Adipocyte (in vitro differentiated cells): Measurements from ENCODE around the gene FAM221A.
"Not testable (repeated sequence)": the region's sequence is repeated elsewhere in the genome, so short reads cannot be mapped to it uniquely, and the experiment has no call there.

ENCODE experiments used
- DNase-seq: peaks from one replicate; pipeline ENCODE4 v3.0.0-alpha.2; 2015; ENCODE audit warnings: low read depth
- H3K27me3 ChIP-seq: replicated peaks from 2 replicates; pipeline ENCODE4 v1.7.0; 2013; ENCODE audit warnings: mild to moderate bottlenecking, low read length, moderate library complexity; ENCODE audit not compliant: control insufficient read depth, insufficient read depth
- H3K36me3 ChIP-seq: 2 replicates; pipeline ENCODE4 v1.7.0; 2013; ENCODE audit warnings: low read length, mild to moderate bottlenecking, moderate library complexity; ENCODE audit not compliant: control insufficient read depth, insufficient read depth, severe bottlenecking
- H3K4me1 ChIP-seq: 2 replicates; pipeline ENCODE4 v1.7.0; 2013; ENCODE audit warnings: mild to moderate bottlenecking, low read length, moderate library complexity; ENCODE audit not compliant: control insufficient read depth, insufficient read depth
- H3K4me3 ChIP-seq: 2 replicates; pipeline ENCODE4 v1.7.0; 2013; ENCODE audit warnings: mild to moderate bottlenecking, low read length, moderate library complexity
- H3K9ac ChIP-seq: 2 replicates; pipeline ENCODE4 v1.7.0; 2013; ENCODE audit warnings: mild to moderate bottlenecking, low read length, moderate library complexity
- H3K9me3 ChIP-seq: 2 replicates; pipeline ENCODE4 v1.7.0; 2013; ENCODE audit warnings: mild to moderate bottlenecking, low read length, moderate library complexity; ENCODE audit not compliant: control insufficient read depth

FAM221A gene

DNA sequence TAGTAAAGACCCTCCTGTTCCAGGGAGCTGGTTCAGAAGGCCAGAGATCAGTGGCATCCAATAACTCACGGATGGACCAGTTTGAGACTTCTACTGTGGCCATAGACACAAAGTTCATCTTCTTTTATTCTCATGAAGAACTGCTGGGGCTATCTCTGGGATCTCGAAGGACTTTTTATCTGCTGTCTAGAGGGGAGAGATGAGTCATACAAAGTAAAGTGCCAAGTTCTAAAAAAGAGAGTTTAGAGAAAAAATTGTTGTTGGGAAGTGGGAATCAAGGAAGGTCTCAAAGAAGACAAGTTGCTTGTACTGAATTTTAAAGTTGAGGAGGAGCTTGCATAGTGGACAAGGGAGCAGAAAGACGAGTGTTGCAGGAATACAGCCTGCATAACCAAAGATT is 8.0 kb upstream of the FAM221A start:
- H3K9me3 ChIP-seq, result no peaks in the 10 kb centered on the region
- no peaks in the 10 kb centered on the region for H3K27me3 ChIP-seq
- H3K4me1 ChIP-seq, result no peaks in the 10 kb centered on the region
- no peaks in the 10 kb centered on the region for H3K36me3 ChIP-seq
- DNase-seq, result no peak
- H3K9ac ChIP-seq, result no peak overlapping the region
- no peak overlapping the region for H3K4me3 ChIP-seq

- peak; percentile 50 for DNase-seq
- H3K9ac ChIP-seq, result peak overlapping the region; percentile 66
- no peaks in the 10 kb centered on the region for H3K9me3 ChIP-seq
- no peaks in the 10 kb centered on the region for H3K27me3 ChIP-seq
- H3K4me3 ChIP-seq, result peak overlapping the region; percentile 94
- H3K36me3 ChIP-seq, result no peaks in the 10 kb centered on the region
- H3K4me1 ChIP-seq, result peaks cover 10% of the 10 kb centered on the region
Measured at GRCh38 chr7:23680414-23681405, 711 bp downstream of the FAM221A start.

DNA sequence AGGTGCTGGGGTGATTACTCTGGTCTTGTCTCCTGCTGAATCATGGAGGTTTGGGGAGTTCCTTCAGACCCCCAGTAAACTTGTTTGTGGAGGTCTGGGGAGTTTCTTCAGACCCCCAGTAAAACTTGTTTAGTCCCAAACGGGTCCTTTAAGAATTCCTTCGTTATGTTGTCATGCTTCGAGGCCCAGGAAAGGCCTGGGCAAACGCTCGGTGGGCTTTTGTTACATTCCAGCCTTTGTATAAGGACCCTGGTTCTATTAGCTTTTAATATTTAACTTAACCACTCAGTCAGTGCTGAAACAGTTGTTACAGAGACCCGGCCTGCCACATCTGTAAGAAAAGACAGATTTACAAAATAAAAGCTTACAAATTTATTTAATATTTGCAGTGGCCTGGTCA is 4.0 kb downstream of the FAM221A start:
- not testable (repeated sequence) for H3K9me3 ChIP-seq, H3K36me3 ChIP-seq, H3K9ac ChIP-seq, DNase-seq, H3K4me3 ChIP-seq, H3K27me3 ChIP-seq
- peaks cover 11% of the 10 kb centered on the region for H3K4me1 ChIP-seq

GRCh38 chr7:23685731-23686130 is 5.7 kb downstream of the FAM221A start:
- H3K9ac ChIP-seq, result no peak overlapping the region
- no peak overlapping the region for H3K4me3 ChIP-seq
- peaks cover 8% of the 10 kb centered on the region for H3K4me1 ChIP-seq
- DNase-seq, result no peak
- H3K36me3 ChIP-seq, result peaks cover 3% of the 10 kb centered on the region
- no peaks in the 10 kb centered on the region for H3K9me3 ChIP-seq
- no peaks in the 10 kb centered on the region for H3K27me3 ChIP-seq

GRCh38 chr7:23687011-23687410 is 7.0 kb downstream of the FAM221A start:
- peaks cover 3% of the 10 kb centered on the region for H3K36me3 ChIP-seq
- H3K4me1 ChIP-seq, result peaks cover 4% of the 10 kb centered on the region
- no peak overlapping the region for H3K9ac ChIP-seq
- H3K4me3 ChIP-seq, result no peak overlapping the region
- no peaks in the 10 kb centered on the region for H3K27me3 ChIP-seq
- no peaks in the 10 kb centered on the region for H3K9me3 ChIP-seq
- peak; percentile 20 for DNase-seq

DNA sequence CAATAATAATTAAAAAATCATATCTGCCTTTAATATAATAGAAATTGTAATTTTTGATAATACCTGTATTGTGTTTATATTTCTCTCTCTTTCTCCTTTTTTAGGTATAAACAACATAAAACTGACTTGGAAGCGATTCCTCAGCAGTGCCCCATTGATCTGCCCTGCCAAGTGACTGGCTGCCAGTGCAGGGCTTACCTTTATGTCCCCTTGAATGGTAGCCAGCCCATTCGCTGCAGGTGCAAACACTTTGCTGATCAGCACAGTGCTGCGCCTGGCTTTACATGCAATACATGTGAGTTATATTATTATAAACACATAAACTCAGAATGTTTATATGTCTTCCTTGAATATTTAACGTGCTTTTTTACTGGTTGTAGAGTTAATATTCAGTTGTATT is 9.2 kb downstream of the FAM221A start:
- Histone ChIP-seq H3K36me3 (peaks cover 7% of the 10 kb centered on the region), H3K4me3 (no peak overlapping the region), H3K27me3 (no peaks in the 10 kb centered on the region), H3K4me1 (peaks cover 4% of the 10 kb centered on the region), H3K9ac (no peak overlapping the region), H3K9me3 (no peaks in the 10 kb centered on the region)
- no peak for DNase-seq

- Histone ChIP-seq H3K27me3 (no peaks in the 10 kb centered on the region), H3K9ac (no peak overlapping the region), H3K4me1 (no peaks in the 10 kb centered on the region), H3K9me3 (no peaks in the 10 kb centered on the region), H3K4me3 (no peak overlapping the region), H3K36me3 (peaks cover 7% of the 10 kb centered on the region)
- peak; percentile 30 for DNase-seq
Measured at GRCh38 chr7:23691320-23691719, 11.3 kb downstream of the FAM221A start.

GRCh38 chr7:23693224-23693623 is 13.2 kb downstream of the FAM221A start:
- DNase-seq, result no peak
- Histone ChIP-seq H3K4me3 (no peak overlapping the region), H3K9me3 (no peaks in the 10 kb centered on the region), H3K9ac (no peak overlapping the region), H3K4me1 (no peaks in the 10 kb centered on the region), H3K36me3 (peaks cover 7% of the 10 kb centered on the region), H3K27me3 (no peaks in the 10 kb centered on the region)

DNA sequence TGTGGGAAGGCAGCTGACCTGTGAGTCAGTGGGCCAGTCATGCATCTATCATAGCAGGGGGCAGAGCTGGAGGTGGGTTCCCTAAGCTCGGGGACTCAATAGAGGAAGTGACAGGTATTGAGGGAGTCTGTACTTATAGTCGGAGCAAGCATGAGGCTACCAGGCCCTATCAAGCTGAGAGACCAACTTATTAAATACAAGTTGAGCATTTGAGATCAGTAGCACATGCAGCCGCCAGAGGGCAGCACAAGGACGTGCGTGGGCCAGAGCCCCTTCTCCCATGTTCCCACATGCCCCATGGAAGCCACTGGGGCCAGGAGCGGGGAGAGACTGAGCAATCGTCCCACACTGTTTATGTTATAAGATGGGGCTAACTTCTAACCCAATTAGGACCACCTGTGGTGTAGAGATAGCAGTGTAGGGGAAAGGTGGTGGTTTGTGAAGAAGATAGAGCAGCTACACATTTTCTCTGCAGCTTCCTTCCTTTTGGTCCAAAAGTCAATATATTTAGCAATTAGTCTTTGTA is 17.0 kb downstream of the FAM221A start:
- H3K27me3 ChIP-seq, result no peaks in the 10 kb centered on the region
- peak; percentile 46 for DNase-seq

GRCh38 chr7:23698822-23699221 is 18.8 kb downstream of the FAM221A start:
- H3K36me3 ChIP-seq, result peaks cover 11% of the 10 kb centered on the region
- H3K4me1 ChIP-seq, result no peaks in the 10 kb centered on the region
- no peaks in the 10 kb centered on the region for H3K9me3 ChIP-seq
- H3K27me3 ChIP-seq, result no peaks in the 10 kb centered on the region
- no peak for DNase-seq
- no peak overlapping the region for H3K9ac ChIP-seq
- no peak overlapping the region for H3K4me3 ChIP-seq

More for the DNA sequence above, 17.0 kb downstream of the FAM221A start:
- Histone ChIP-seq H3K4me3 (no peak overlapping the region), H3K9ac (no peak overlapping the region), H3K9me3 (no peaks in the 10 kb centered on the region), H3K4me1 (no peaks in the 10 kb centered on the region), H3K36me3 (peaks cover 4% of the 10 kb centered on the region)

DNA sequence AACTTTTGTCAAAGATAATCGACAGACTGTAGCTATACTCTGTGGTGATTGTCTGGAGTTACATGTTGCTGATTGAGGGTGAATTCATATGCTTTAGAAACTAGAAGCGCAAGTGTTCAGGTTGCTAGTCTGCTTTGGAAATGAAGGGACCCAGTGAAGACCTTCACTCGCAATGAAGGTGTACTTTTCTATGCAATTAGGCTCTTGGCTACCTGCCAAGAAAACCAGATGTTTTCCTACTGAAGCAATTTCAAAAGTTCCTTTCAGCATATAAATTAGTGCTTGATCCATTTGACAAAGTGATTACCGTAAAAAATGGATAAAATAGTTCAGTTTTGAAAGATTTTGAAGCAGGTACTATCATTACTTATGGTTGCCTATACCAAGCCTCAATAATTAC is 20.0 kb downstream of the FAM221A start:
- H3K4me3 ChIP-seq, result no peak overlapping the region
- peaks cover 13% of the 10 kb centered on the region for H3K36me3 ChIP-seq
- DNase-seq, result peak; percentile 17
- no peaks in the 10 kb centered on the region for H3K4me1 ChIP-seq
- H3K27me3 ChIP-seq, result no peaks in the 10 kb centered on the region
- peaks cover 6% of the 10 kb centered on the region for H3K9me3 ChIP-seq
- no peak overlapping the region for H3K9ac ChIP-seq
